ENCODE measurements around the gene KRT79. TPM values are rescaled to one million over a fixed set of nuclear protein-coding genes. Genes with fewer than 3 reads are reported as not detected.

Gene KRT79
- not detected in 2 replicates for total RNA-seq

DNA sequence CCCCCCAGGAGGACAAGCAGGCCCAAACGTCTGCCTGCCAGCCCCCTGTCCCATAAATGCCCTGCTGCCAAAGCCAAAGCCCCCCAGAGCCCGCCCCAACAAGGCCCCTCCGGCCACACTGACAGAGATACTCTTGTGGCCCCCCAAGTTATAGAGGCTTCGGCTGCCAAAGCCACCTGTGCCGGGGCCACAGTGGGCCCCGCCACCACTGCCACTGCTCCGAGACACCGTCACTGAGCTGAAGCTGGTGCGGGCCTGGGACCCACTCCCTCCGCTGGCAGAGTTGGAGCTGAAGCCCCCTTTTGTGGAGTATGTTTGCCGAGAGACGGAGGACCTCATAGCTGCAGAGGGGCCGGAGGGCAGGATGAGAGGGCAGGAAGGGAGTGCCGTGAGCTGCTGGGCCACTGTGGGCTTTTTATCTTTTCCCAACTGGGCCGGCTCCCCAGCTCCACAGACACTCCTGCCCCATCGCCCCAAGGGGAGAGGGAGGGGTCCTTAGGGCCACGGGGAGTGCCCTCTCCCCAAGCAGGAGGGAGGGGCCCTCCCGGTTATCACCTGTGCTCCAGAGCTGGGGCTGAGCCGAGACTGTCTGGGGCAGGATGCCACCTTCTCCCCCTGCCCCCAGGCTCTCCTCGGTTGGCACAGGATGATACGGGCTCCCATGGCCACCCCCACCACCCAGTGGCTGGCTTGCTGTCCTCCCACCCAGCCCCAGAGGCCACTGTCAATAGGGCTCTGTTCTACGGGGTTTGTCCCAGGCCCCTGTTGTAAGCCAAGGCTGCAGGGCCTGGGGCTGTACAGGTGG, at the start of gene KRT79:
Gene KRT79, minus strand, starts transcription at position 390 of the 805 bp plus-strand sequence. Its CDS starts 51 bp downstream, at position 339.

GRCh38 chr12:52848661-52849255, 14.6 kb upstream of the KRT79 start, which contains the start of gene KRT78:
TSS of gene KRT78 (minus strand) at chr12:52848994. CDS start at chr12:52848930, 64 bp downstream.

DNA sequence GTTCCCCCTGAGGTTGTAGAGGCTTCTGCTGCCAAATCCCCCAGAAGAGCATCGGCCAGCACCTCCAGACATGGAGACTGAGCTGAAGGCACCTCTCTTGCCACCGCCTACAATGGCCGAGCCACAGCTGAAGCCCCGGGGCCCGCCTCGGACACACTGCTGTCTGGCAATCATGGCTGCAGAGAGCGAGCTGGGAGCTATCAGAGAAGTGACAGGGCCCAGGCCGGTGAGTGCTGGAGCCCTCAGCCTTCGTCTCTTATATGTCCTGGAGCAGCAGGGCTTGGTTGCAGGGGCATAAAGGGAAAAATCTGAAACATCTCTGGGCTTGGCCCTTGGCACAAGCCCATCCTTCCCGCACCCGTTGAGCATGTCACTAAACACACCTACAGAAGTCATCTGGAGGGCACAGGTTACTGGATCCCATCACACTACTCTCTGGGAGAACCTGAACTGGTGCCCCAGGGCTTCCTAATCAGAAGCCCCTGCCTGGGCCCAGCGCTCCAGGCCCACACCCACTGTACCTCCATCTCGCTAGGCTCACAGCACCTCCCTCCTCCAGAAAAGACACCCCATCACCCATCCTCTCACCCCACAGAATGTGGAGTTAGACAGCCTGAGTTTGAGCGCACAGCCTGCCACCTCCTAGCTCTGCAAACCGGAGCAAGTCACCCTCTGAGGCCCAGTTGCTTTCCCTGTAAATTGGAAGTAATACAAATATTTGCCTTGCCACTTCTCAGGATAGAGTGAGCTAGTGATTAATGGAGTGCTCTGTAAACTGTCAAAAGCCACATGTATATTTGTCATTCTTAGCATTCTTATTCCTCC, 20.0 kb downstream of the KRT79 start, which contains the start of gene KRT4:
Gene KRT4, minus strand, starts transcription at position 232 of the 825 bp plus-strand sequence. Its CDS starts 58 bp downstream, at position 174.

GRCh38 chr12:52795694-52796428, 38.2 kb downstream of the KRT79 start, which contains the start of gene KRT3:
TSS of gene KRT3 (minus strand) at chr12:52796117. CDS start at chr12:52796042, 75 bp downstream.

DNA sequence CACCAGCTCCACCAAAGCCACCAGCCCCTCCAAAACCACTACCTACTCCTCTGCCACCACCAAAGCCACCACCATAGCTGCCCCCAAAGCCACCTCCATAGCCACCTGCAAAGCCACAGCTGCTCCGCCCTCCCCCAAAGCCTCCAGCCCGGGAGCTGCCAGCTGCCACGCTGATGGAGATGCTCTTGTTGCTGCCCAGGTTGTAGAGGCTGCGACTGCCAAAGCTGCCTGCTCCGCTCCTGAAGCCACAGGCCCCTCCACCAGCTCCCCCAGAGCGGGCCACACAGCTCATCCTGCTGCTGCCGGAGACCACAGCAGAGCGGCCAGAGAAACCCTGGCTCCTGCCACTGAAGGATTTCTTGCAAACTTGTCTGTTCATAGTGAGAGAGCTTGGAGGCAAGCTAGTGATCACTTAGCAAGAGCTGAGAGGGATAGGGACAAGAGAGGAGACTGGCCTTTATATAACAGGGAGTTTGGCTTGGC, 57.2 kb downstream of the KRT79 start, which contains the start of gene KRT76:
Gene KRT76, minus strand, starts transcription at position 433 of the 483 bp plus-strand sequence. Its CDS starts 54 bp downstream, at position 379.

Other genes with a start within 250 kb of the KRT79 start
- not detected in 2 replicates for gene KRT72, start 232.8 kb downstream of the KRT79 start, total RNA-seq
- gene KRT73, start 215.8 kb downstream of the KRT79 start, total RNA-seq, result not detected in 2 replicates
- gene KRT2, start 182.1 kb downstream of the KRT79 start, total RNA-seq, result not detected in 2 replicates
- gene KRT1, start 153.9 kb downstream of the KRT79 start, total RNA-seq, result not detected in 2 replicates
- gene KRT77, start 130.8 kb downstream of the KRT79 start, total RNA-seq, result not detected in 2 replicates
- gene KRT76, start 57.0 kb downstream of the KRT79 start, total RNA-seq, result not detected in 2 replicates
- not detected in 2 replicates for gene KRT3, start 38.2 kb downstream of the KRT79 start, total RNA-seq
- gene KRT4, start 20.2 kb downstream of the KRT79 start, total RNA-seq, result not detected in 2 replicates
- gene KRT78, start 14.7 kb upstream of the KRT79 start, total RNA-seq, result not detected in 2 replicates
- gene KRT8, start 70.8 kb upstream of the KRT79 start, total RNA-seq, result 27.1 TPM in 2 replicates
- 135 and 154 TPM in 2 replicates for gene KRT18, start 114.8 kb upstream of the KRT79 start, total RNA-seq
- 380 and 439 TPM in 2 replicates for gene EIF4B, start 172.1 kb upstream of the KRT79 start, total RNA-seq
- gene TNS2, start 215.8 kb upstream of the KRT79 start, total RNA-seq, result 68.3 and 74.5 TPM in 2 replicates
- gene SPRYD3, start 245.1 kb upstream of the KRT79 start, total RNA-seq, result 24.7 and 27.1 TPM in 2 replicates